GM21381 (cell line): Measurements from ENCODE around the gene ARL3.
A peak's percentile ranks its signal among the peaks of the same experiment; 100 is the strongest.

Experiments used
- ATAC-seq: cut with Tn5 transposase; IDR thresholded peaks from one replicate; pipeline ENCODE4 v1.9.1; 2021; ENCODE audit warnings: mild to moderate bottlenecking, moderate library complexity; ENCODE audit not compliant: unreplicated experiment

ARL3 gene

DNA sequence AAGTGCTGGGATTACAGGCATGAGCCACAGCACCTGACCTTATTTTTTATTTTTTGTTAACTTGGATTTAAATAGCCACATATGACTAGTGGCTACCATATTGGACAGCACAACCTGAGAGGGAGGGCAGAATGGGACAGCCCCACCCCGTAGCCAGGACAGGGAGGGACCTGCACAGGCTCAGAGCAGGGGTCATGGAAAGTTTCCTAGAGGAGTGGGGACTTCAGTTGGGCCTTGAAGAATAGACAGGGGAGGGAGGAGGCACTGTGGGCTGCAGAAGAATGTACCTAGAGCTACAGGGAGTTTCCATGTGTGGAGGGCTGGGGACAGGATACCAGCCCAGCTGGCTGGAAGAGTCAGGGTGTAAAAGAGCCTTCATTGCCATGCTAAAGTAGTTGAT lies 61.1 kb downstream of the ARL3 start:
- ATAC-seq, result no peak

DNA sequence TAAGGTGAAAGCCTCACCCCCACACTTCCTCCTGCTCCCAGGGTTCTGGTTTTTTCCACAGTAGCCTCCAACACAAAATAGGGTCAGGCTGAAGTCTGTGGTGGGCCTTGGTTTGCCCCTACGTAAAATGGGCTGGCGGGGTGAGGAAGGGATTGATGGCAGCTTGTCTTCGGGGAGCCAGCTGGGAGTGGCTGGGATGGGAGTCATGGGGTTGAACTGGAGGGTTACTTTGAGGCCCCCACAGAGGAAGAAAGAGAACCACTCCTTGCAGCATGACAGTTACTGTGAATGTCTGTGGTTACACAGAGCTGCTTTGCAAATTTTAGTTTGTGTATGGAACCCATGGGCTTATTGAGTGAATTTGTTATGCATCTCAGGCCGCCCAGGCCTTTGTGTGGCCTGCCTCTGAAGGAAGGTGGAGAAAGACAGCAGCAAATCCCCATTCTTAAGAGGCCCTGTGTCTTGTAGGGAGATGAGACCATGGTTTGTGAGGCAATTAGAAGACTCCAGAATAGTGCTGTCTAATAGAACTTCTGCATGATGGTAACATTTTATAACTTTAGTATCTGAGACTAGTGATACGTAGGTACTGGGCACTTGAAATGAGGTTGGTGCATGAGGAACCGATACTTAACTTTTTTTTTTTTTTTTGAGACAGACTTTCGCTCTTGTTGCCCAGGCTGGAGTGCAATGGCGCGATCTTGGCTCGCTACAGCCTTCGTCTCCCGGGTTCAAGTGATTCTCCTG lies 61.9 kb downstream of the ARL3 start:
- ATAC-seq, result peak; percentile 47

DNA sequence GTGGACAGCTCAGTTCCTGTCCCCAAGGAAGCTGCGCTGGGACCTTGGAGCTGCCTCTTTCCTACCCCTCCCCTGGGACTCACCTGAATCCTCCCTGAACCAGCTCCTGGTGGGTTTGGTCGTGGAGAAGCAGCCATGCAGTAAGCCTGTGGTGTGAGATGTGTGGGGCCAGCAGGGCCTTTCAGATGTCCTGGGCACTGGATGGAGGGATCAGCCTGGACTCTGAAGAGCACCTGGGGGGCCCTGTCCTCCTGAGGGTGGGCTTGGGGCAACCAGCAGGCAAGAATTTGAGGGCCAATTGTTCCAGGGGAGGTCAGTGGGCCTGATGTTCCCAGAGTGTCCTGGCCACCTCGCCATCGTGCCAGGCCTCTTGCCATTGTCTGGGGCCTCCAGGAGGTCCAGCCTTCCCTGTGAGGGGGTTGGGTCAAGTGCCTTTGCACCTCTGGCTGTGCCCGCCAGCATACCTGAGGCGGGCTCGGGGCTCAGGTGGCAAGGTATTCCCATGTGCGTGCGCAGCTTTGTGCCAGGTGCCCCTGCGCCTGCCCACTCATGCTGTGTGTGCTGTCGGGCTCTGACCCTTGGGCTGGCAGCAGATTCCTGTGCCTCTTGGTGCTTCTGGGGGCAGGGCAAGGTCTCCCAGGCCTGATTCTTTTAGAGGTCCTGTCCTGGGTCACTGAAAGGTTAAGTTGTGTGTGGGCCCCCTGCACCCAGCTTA lies 62.6 kb downstream of the ARL3 start:
- ATAC-seq, result no peak

DNA sequence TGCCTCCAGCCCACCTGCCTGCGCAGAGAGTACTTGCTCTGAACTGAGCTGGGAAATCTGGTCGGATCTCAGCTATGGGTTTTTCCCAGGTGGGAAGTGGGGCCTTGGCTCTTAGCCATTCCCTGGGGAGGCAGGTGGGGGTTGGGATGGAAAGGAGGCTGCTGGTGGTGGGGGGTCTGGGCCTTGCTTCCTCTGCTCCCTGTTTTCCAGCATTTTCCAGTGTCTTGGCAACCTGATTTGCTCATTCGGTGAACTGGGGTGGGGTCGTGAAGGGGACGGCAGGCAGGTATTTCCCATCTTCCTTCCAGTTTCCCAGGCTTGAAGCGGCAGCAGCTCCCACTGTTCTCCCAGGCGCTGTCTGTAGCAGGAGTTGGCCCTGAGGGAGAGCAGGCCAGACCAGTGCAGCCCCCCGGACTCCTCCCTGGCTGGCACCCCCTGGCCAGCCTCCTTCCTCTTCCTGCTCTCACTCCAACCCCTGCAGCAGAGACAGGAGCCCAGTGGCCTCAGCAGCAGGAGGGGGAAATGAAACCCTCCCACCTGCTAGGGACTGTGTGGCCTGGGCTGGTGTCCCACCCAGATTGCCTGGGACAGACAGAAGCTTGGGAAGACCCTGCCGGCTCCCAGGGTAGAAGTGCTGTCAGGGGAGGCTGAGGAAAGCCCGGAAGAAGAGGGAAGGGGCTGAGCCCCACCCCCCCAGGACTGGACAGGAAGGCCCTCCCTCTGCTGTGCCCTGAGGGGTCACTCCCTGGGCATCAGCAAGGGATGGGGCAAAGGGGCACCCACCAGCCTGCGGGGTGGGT lies 63.3 kb downstream of the ARL3 start:
- no peak for ATAC-seq

DNA sequence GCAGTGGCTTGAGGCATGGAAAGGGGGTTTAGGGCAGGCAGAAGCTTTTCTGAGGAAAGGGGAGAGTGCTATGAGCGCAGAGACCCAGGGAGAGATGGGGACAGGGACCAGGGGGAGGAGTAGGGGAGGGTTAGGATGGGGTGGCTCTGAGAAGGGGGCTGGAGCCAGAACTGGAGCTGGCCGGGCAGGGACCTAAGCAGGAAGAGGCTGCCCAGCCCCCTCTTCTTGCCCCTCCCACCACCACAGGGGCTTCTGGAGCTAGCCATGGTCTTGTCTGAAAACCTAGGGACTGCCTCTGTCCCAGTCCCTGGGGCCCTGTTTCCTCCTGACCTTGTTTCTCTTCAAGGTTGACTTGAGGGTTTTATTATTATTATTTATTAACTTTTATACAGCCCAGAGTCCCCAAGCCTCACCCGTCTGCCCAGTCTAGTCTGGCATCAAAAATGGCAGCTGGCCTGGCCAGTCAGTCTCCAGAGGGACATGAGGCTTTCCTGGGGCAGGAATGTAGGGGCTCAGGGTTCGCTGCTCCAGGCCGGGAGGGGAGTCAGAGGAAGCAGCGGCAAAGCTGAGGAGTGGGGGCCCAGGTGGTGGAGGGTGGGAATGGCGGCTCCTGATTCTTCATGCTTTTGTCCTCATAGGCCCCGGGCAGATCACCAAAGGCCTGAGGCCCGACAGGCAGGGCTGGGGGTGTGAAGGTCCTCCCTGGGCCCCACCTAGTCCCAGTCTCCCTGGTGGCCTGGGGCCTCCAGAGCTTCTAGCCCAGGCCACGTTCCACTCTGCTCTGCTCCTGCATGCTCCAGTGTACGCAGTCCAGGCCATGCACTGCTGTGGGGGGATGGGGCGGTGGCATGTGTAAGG lies 64.2 kb downstream of the ARL3 start:
- ATAC-seq, result no peak

DNA sequence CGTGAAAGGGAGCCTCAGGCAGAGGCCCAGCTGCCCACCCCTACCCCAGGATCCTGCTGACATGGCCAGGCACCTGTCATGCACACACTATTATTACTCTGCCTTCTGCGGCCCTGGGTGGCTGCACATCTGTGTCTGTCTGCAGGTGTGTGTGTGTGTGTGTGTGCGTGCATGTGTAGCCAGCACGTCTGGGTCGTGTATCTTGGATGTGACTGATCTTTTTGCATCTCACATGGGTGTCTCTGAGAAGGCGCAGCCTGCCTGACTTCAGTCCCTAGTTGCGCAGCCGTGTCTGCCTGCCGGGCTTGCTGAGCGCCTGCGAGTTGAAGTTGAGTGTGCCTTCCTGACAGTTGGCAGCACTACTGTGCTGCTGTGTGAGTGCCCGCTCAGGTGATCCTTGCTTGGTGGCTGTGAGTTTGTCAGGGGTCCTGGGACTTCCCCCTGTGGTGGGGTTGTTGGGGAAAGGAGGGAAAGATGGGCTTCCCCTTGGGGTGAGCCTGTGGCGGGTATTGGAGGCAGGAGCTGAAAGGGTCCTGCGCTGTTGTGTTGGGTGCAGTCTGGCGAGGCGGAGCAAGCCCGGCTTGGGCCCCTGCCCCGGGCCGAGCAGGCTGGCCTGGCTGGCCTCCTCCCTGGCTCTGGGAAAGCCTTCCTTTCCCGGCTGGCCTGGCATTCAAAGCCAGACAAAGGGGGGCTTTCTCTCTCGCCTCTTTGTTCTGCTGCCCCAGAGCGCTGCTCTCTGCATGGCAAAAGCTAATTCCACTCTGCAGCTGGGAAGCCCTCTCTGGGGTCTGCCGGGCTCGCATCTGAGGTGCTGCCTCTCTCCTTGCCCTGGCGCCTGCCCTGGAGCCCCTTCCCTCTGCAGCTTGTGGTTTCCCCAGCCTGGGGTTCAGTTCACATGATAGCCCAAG lies 65.1 kb downstream of the ARL3 start:
- ATAC-seq, result no peak

DNA sequence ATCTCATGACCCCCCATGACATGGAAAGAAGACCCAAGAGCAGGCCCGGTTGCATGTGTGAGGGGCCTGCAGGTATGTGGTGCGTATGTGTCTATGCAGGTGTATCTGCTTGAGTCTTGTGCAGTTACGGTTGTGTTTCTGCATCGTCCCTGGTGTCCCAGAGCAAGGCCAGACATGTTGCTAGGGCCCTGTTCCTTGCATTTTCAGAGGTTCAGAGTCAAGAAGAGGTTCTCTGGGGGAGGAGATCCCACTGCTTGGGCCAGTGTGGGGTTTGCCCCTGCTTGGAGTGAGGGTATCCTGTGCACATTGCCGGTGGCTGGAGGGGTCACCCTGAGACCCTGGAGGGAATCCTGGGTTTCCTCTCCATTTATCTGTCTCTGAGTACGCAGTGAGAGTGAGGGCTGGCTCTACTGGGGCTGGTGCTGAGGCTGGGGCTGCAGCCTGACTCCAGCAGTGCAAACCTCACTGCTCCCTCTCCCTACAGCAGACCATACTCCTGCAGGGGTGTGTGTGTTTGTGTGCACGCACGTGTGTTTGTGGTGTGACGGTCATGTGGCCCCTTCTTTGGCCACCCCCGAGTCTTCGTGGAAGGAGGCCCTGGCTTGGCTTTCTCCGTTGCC lies 65.8 kb downstream of the ARL3 start:
- ATAC-seq, result no peak

DNA sequence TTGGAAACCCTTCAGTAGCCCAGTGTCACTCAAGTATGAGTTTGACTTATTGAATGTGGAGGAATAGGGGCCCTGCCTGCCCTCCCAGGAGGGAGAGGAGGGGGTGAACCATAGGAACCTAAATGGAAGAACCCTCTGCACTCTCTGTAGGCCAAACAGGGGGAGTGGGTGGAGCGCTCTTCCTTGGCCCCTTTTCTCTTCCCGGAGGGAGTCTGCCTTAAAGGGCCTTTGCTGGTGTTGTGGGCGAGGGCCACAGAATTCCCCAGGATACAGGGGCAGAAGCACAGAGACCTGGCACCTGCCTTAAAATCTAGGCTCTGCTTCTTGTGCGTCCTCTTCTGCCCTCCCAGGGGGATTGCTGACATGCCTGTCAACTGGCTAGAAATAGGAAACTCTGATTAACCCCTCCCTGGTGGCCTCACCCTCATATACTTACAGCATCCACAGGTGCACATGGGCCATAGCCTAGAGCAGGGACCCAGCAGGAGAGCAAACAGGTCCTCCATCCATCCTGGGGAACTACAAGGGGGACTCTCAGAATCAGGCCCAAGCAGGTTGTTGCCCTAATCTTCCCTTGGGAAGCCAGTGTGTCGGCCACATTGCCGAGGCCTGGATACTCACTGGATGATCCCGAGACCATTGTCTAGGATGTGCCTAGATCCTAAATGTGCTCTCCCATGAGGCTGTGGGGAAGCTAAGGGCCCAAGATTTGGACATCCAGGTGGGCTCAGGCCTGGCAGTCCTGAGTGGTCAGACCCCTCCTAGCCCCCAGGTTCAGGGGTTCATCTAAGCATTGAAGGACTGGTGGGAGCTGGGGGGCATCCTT lies 66.5 kb downstream of the ARL3 start:
- no peak for ATAC-seq

DNA sequence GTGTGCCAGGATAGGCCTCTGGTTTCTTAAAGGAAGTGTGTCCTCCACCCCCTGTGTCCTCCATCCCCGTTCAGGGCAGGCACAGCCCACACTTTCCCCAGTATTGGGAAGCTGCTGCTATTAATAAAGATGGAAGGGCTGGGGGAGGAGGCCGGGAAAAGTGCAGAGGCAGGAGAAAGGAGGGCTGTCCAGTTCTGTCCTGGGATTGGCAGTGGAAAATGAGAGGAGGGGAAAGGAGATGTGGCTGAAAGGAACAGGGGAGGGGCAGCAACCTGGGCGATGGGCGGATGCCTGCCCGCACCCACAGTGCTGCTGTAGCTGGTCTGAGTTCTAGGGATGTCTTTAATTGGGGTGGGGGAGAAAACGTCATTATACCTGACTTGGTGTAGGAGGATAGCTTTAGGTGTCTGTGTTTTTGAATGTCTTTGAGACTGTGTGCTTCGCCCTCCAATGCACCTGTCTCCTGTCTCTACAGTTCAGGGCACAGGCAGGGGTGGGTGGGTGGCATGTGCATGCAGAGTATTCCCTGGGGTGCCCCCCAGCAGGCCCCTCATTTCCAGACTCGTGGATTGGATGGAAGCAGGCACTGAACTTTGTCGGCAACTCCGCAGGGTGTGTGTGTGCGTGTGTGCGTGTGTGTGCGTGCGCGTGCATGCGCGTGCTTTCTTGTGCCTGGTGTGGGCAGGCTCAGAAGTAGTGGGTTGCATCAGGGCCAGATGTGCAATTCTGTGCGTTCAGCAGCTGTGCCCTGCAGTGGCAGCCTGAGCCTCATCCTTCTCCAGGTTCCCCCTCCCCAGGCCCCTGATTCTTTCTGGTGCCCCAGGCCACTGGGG lies 67.4 kb downstream of the ARL3 start:
- ATAC-seq, result no peak

DNA sequence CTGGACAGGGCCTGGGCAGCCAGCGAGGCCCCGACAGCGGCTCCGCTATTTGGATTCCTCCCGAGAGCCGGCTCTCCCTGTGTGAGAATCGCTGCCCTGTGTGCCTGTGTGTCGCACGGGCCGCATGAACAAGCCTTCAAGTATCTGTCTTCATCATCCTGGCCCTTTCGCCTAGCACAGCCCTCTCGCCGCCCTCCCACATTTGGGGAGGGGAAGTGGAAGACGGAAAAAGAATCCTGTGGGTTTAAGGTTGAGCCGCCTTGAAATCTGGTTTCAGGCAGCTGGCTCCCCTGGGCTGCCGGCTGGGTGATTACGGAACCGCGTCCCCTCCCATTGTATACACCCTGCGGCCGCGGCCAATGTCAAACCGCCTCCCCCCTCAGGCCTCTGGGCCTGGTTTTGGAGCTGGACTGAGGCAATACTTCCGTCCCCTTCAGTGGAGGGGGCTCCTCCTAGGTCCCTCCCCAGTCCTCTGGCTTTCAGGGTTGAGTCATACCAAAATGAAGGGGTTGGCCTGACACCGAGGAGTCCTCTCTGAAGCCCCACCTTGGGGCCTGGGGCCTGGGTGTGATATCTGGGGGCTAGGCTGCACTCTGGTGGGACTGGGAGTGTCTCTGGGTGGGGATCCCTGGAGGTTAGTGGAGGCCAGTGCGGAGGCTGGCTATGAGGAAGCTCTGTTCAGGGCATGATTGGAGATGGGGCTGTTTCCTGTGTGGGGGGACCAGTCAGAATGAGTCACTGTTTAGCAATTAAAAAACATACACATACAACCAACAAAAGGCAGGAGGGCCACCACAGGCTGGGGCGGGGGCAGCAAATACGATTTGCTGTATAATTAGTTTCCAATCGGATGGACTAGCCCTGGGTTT lies 68.2 kb downstream of the ARL3 start:
- peak; percentile 30 for ATAC-seq

DNA sequence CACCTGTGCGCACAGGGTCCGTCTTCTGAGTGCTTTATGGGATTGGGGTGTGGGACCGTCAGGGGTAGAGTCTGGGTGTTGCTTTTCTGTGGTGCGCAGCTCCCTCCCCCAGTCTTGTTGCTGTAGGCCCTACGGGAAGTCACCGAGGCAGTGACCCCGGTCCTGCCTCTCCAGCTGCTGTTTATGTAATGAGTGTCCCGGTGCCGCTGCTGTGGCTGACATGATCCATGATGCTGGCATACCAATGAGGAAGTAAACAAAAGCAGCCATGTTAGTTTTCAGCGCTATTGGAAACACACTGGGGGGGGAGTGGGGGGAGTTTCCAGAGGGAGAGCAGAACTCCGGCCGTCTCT lies 68.8 kb downstream of the ARL3 start:
- no peak for ATAC-seq

DNA sequence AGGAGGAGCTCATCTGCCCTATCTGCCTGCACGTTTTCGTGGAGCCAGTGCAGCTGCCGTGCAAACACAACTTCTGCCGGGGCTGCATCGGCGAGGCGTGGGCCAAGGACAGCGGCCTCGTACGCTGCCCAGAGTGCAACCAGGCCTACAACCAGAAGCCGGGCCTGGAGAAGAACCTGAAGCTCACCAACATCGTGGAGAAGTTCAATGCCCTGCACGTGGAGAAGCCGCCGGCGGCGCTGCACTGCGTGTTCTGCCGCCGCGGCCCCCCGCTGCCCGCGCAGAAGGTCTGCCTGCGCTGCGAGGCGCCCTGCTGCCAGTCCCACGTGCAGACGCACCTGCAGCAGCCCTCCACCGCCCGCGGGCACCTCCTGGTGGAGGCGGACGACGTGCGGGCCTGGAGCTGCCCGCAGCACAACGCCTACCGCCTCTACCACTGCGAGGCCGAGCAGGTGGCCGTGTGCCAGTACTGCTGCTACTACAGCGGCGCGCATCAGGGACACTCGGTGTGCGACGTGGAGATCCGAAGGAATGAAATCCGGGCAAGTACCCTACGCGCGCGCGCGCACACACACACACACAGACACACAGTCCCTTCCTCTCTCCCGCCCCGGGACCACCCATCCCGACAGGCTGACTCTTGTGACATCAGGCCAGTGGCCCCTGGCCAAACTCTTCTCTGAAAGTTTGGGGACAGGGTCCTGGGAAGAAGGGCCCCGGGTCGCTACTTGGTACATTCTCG lies 69.4 kb downstream of the ARL3 start:
- ATAC-seq, result no peak

DNA sequence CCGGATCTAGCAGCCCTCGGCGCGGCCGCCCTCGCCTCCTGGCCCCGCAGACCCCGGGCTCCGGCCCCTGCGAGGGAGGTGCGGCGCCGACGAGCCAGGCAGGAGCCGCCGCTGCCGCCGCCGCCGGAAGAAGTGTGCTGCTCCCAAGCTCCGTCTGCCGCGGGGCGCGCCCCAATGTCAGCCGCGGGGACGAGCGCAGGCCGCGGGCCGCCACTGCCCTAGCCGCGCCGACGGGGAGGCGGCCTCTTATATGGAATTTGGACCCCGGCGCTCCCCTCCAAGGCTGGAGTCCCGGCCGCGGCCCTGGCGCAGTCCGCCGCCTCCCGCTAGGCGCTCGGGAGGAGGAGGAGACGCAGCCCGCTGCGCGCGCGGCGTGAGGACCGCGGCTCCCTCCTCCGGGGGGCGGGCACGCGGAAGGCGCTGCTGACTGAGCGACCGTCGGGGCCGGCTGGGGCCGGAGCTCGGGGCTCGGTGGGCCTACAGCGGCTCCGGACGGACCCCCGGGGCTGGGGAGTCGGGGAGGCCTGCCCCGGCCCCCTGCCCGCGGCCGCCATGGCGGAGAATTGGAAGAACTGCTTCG lies 70.0 kb downstream of the ARL3 start, which contains the start of gene TRIM8:
Gene TRIM8 (plus strand): TSS at position 414 of the 580 bp plus-strand sequence. CDS start 139 bp downstream, at position 553.
- ATAC-seq, result no peak

DNA sequence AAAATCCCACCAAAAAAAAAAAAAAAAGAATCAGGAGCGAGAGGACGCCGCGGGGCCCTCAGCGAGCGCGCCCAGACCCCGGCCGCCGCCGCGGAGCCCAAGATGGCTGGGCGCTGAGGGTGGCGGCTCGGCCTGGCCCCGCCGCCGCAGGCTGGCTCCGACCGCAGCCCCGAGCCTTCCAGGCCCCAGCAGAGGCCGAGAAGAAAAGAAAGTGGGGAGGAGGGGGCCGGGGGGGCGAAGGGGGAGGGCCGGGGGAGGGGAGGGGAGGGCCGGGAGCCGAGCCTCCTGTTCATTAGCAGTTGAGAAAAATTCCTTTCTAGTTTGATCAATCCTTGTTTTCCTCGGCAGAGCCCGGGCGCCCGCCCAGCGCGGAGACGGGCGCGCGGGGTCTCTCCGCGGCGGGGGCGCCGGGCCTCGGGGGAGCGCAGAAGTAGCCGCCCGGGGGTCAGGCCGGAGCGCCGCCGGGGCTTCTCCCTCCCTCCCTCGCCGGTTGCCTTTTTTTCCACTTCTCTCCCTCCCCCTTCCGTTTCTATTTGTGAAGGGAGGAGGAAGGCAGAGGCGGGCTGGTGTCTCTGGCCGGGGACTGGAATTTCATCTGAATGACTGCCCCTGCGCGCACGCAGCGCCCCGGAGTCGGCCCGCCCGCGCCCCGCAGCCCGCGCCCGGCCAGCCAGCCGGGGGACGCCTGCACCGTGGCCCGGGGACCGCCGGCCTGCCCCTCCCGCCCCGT lies 70.7 kb downstream of the ARL3 start:
- no peak for ATAC-seq
